Astrocyte (in vitro differentiated cells and primary cell): ENCODE results near the gene FBXO31.

Source experiments
- EZH2 ChIP-seq: IDR thresholded peaks from 2 replicates; pipeline ENCODE4 v1.6.1; 2012; ENCODE audit warnings: mild to moderate bottlenecking, low read length, inconsistent platforms; ENCODE audit not compliant: insufficient read depth
- TF ChIP-seq, protein P1 (sequence below): IDR thresholded peaks from 2 replicates; pipeline ENCODE4 v1.5.1; 2011; ENCODE audit warnings: low read depth, mild to moderate bottlenecking, inconsistent platforms, low read length, moderate library complexity; ENCODE audit not compliant: insufficient read depth

DNA sequence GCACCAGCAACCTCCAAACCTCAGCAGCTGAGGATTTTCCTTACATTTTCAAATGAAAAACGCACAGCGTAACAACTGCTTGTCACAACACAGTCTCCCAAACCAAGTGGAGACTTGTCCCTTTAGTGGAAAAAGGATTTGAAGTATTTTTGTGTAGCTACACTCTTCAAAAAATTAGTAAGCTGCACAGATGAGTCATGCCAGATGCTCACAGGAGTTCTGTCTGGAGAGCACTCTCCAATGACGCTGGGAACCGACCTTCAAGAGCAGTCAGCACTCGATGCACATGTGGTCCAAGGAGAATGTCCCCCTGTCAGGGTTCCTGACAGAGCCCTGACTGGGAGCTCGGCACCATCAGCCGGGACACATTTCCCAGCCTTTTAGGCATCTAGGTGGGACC, 48.4 kb upstream of the FBXO31 start:
- TF ChIP-seq, protein P1, sequence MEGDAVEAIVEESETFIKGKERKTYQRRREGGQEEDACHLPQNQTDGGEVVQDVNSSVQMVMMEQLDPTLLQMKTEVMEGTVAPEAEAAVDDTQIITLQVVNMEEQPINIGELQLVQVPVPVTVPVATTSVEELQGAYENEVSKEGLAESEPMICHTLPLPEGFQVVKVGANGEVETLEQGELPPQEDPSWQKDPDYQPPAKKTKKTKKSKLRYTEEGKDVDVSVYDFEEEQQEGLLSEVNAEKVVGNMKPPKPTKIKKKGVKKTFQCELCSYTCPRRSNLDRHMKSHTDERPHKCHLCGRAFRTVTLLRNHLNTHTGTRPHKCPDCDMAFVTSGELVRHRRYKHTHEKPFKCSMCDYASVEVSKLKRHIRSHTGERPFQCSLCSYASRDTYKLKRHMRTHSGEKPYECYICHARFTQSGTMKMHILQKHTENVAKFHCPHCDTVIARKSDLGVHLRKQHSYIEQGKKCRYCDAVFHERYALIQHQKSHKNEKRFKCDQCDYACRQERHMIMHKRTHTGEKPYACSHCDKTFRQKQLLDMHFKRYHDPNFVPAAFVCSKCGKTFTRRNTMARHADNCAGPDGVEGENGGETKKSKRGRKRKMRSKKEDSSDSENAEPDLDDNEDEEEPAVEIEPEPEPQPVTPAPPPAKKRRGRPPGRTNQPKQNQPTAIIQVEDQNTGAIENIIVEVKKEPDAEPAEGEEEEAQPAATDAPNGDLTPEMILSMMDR: no peak
- no peak for TF ChIP-seq EZH2
